ENCODE data around the gene EPAS1.
A peak's percentile ranks its signal among the peaks of the same experiment; 100 is the strongest.

EPAS1 gene

GRCh38 chr2:46300406-46300832 is 3.2 kb downstream of the EPAS1 start:
- peak; percentile 23 for DNase-seq (ENCODE audit: low read depth, low spot score)

- DNase-seq (ENCODE audit: low read depth, low spot score) = no peak
Observed at GRCh38 chr2:46302005-46302695, 4.9 kb downstream of the EPAS1 start.

GRCh38 chr2:46303233-46303632 is 6.0 kb downstream of the EPAS1 start:
- no peak for DNase-seq (ENCODE audit: low read depth, low spot score)

- no peak for DNase-seq (ENCODE audit: low read depth, low spot score)
Observed at GRCh38 chr2:46303822-46304221, 6.6 kb downstream of the EPAS1 start.

GRCh38 chr2:46304635-46305034 is 7.4 kb downstream of the EPAS1 start:
- DNase-seq (ENCODE audit: low read depth, low spot score) = no peak

GRCh38 chr2:46305187-46305586 is 8.0 kb downstream of the EPAS1 start:
- no peak for DNase-seq (ENCODE audit: low read depth, low spot score)

GRCh38 chr2:46305767-46306166 is 8.6 kb downstream of the EPAS1 start:
- no peak for DNase-seq (ENCODE audit: low read depth, low spot score)

- DNase-seq (ENCODE audit: low read depth, low spot score) = no peak
Observed at GRCh38 chr2:46306330-46306751, 9.1 kb downstream of the EPAS1 start.

GRCh38 chr2:46306988-46307655 is 9.9 kb downstream of the EPAS1 start:
- DNase-seq (ENCODE audit: low read depth, low spot score) = no peak

GRCh38 chr2:46308081-46308480 is 10.9 kb downstream of the EPAS1 start:
- no peak for DNase-seq (ENCODE audit: low read depth, low spot score)

GRCh38 chr2:46308629-46309028 is 11.4 kb downstream of the EPAS1 start:
- DNase-seq (ENCODE audit: low read depth, low spot score) = no peak

GRCh38 chr2:46309052-46309953 is 12.1 kb downstream of the EPAS1 start:
- DNase-seq (ENCODE audit: low read depth, low spot score) = peak; percentile 67

- no peak for DNase-seq (ENCODE audit: low read depth, low spot score)
Observed at GRCh38 chr2:46310446-46310845, 13.2 kb downstream of the EPAS1 start.

GRCh38 chr2:46311651-46312223 is 14.5 kb downstream of the EPAS1 start:
- DNase-seq (ENCODE audit: low read depth, low spot score) = no peak

- no peak for DNase-seq (ENCODE audit: low read depth, low spot score)
Observed at GRCh38 chr2:46313063-46313462, 15.9 kb downstream of the EPAS1 start.

GRCh38 chr2:46314065-46314835 is 17.0 kb downstream of the EPAS1 start:
- no peak for DNase-seq (ENCODE audit: low read depth, low spot score)

- DNase-seq (ENCODE audit: low read depth, low spot score) = no peak
Observed at GRCh38 chr2:46315103-46315890, 18.1 kb downstream of the EPAS1 start.

GRCh38 chr2:46317094-46317486 is 19.9 kb downstream of the EPAS1 start:
- DNase-seq (ENCODE audit: low read depth, low spot score) = no peak

GRCh38 chr2:46318579-46319460 is 21.6 kb downstream of the EPAS1 start:
- DNase-seq (ENCODE audit: low read depth, low spot score) = no peak
